GM19438 (cell line): ENCODE results near the gene PRDX1.
"Not testable (repeated sequence)": the region's sequence is repeated elsewhere in the genome, so short reads cannot be mapped to it uniquely, and the experiment has no call there.

Source experiments
- ATAC-seq: cut with Tn5 transposase; IDR thresholded peaks from one replicate; pipeline ENCODE4 v1.9.1; 2021; ENCODE audit warnings: low read depth; ENCODE audit not compliant: unreplicated experiment

The PRDX1 gene

GRCh38 chr1:45470306-45470798, 51.3 kb downstream of the PRDX1 start:
- no peak for ATAC-seq

GRCh38 chr1:45467353-45467752, 54.3 kb downstream of the PRDX1 start:
- not testable (repeated sequence) for ATAC-seq

GRCh38 chr1:45465277-45465676, 56.4 kb downstream of the PRDX1 start:
- ATAC-seq: no peak
